GM19452 (cell line): ENCODE data around the gene DIPK1C.

Experiments used
- ATAC-seq: cut with Tn5 transposase; IDR thresholded peaks from one replicate; pipeline ENCODE4 v1.9.1; 2021; ENCODE audit not compliant: unreplicated experiment

Gene DIPK1C

GRCh38 chr18:74392323-74392722 is 64.8 kb downstream of the DIPK1C start:
- no peak for ATAC-seq

GRCh38 chr18:74390900-74391299 is 66.2 kb downstream of the DIPK1C start:
- no peak for ATAC-seq

- ATAC-seq, result no peak
Measured at GRCh38 chr18:74389991-74390390, 67.1 kb downstream of the DIPK1C start.

GRCh38 chr18:74389171-74389927 is 67.8 kb downstream of the DIPK1C start:
- no peak for ATAC-seq

DNA sequence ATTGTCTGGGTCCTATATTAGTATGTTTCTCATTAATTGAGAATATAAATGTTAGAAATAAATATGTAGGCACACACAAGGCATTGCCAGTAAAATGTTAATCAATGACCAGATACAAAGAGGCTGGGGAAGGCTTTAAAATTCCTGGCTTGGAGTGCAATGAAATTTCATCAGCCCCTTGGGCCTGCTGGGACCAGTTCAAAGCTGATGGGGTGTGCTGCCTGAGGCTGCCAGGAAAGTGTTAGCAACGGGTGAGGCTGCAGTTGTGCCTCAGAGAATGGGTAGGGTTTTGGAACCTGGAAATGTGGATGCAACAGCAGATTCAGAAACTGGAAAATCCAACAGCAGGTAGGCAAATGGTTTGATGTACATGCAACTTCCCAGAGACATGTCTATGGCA is 68.9 kb downstream of the DIPK1C start:
- ATAC-seq, result no peak

GRCh38 chr18:74387383-74387782 is 69.7 kb downstream of the DIPK1C start:
- ATAC-seq, result no peak
